ENCODE data around the gene PSMA1. TPM values are rescaled to one million over a fixed set of nuclear protein-coding genes. Genes with fewer than 3 reads are reported as not detected.

Gene PSMA1
- total RNA-seq, 2 experiments from 2014 or later, result 171 to 173 TPM

DNA sequence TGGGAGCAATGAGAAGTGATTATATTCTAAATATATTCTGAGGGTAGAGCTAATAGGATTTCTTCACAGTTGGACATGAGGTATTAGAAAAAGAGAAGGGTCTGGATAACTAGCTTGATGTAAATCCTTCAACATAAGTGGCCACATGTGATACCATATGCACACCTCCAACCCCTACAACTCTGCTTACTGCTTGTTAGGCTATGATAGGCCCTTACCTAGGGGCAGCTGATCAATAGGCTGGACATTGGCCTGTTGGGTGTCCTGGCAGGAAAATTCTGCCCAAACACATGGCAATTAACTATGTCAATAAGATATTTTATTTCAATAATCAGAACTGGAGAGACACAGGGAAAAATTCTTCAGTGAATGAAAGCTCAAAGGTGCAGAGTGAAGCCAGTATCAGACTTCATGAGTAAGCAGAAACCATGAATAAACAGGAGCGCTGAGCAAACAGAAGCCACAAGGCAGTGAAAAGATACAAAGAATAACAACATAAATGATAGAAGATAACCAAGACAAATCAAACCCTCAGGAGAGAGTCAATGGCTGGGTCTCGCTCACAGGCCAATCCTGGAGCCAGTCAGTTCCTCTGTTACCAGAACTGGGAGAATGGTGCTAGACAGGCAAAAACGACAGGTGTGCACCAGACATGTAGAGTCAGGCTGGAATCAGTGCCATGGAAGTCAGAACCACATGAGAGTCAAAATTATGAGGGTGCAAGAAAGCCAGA lies 46.3 kb upstream of the PSMA1 start:
- no TSS peak for BruUV-seq (replicated peaks)
- H3K36me3 ChIP-seq (ENCODE audit: insufficient read depth, low read length), result no peaks in the 10 kb centered on the region
- H3K4me1 ChIP-seq (ENCODE audit: insufficient read depth, low read length, poor library complexity, severe bottlenecking), result no peaks in the 10 kb centered on the region
- TF ChIP-seq EZH2phosphoT487 (IDR thresholded peaks at IDR 0.05; ENCODE audit: borderline replicate concordance, low read depth, low read length) (no peak), CTCF (conservative IDR thresholded peaks at IDR 0.05; ENCODE audit: low read length) (no peak)
- 0 out of 2 replicates have a peak overlapping the region, but pooled peaks have one; percentile 22 for H2AFZ ChIP-seq (ENCODE audit: low read length)
- no peaks in the 10 kb centered on the region for H3K9me3 ChIP-seq (ENCODE audit: low read length)
- intact Hi-C loops (cut with micrococcal nuclease; ENCODE audit: unreplicated experiment), result no loop called here
- no peaks in the 10 kb centered on the region for H3K9me2 ChIP-seq (ENCODE audit: insufficient read depth, low read length)
- no peak overlapping the region for H3K4me2 ChIP-seq (ENCODE audit: low read length)
- H3K79me2 ChIP-seq (ENCODE audit: insufficient read depth, low read depth, low read length), result no peaks in the 10 kb centered on the region
- H3K4me3 ChIP-seq (ENCODE audit: low read depth, low read length, poor library complexity, severe bottlenecking), result no peak overlapping the region
- H4K20me1 ChIP-seq (ENCODE audit: insufficient read depth, low read length), result no peaks in the 10 kb centered on the region
- ChIA-PET CTCF (ENCODE audit: unreplicated experiment) (no interaction called here), POLR2A (interaction anchor here (0.7 to 3.2 kb wide), 3 partner anchors 8 to 17 kb away, joined by 3 to 13 read pairs (median 7); no protein-coding TSS in a partner anchor)
- no peak for DNase-seq (ENCODE audit: low spot score)
- no peak overlapping the region for H3K27ac ChIP-seq (ENCODE audit: low read depth, low read length, poor library complexity, severe bottlenecking)

- BruUV-seq (replicated peaks), result no TSS peak
- ChIA-PET CTCF (ENCODE audit: unreplicated experiment) (no interaction called here), POLR2A (interaction anchor here (0.8 to 3.2 kb wide), 5 partner anchors 7 to 20 kb away, joined by 4 to 13 read pairs (median 7); no protein-coding TSS in a partner anchor)
- H3K4me1 ChIP-seq (ENCODE audit: insufficient read depth, low read length, poor library complexity, severe bottlenecking), result no peaks in the 10 kb centered on the region
- intact Hi-C loops (cut with micrococcal nuclease; ENCODE audit: unreplicated experiment), result no loop called here
- H3K27ac ChIP-seq (ENCODE audit: low read depth, low read length, poor library complexity, severe bottlenecking), result no peak overlapping the region
- no peak for TF ChIP-seq EZH2phosphoT487 (IDR thresholded peaks at IDR 0.05; ENCODE audit: borderline replicate concordance, low read depth, low read length)
- no peak for TF ChIP-seq CTCF (conservative IDR thresholded peaks at IDR 0.05; ENCODE audit: low read length)
- no peaks in the 10 kb centered on the region for H3K9me3 ChIP-seq (ENCODE audit: low read length)
- H4K20me1 ChIP-seq (ENCODE audit: insufficient read depth, low read length), result no peaks in the 10 kb centered on the region
- no peaks in the 10 kb centered on the region for H3K79me2 ChIP-seq (ENCODE audit: insufficient read depth, low read depth, low read length)
- no peak overlapping the region for H3K4me2 ChIP-seq (ENCODE audit: low read length)
- H3K9me2 ChIP-seq (ENCODE audit: insufficient read depth, low read length), result no peaks in the 10 kb centered on the region
- no peak overlapping the region for H2AFZ ChIP-seq (ENCODE audit: low read length)
- no peaks in the 10 kb centered on the region for H3K36me3 ChIP-seq (ENCODE audit: insufficient read depth, low read length)
- H3K4me3 ChIP-seq (ENCODE audit: low read depth, low read length, poor library complexity, severe bottlenecking), result no peak overlapping the region
- no peak for DNase-seq (ENCODE audit: low spot score)
Measured at GRCh38 chr11:14565845-14566244, 45.7 kb upstream of the PSMA1 start.

- Histone ChIP-seq H3K79me2 (ENCODE audit: insufficient read depth, low read depth, low read length) (no peaks in the 10 kb centered on the region), H3K4me3 (ENCODE audit: low read depth, low read length, poor library complexity, severe bottlenecking) (no peak overlapping the region), H3K9me3 (ENCODE audit: low read length) (no peaks in the 10 kb centered on the region), H3K36me3 (ENCODE audit: insufficient read depth, low read length) (no peaks in the 10 kb centered on the region), H2AFZ (ENCODE audit: low read length) (no peak overlapping the region), H3K4me2 (ENCODE audit: low read length) (no peak overlapping the region), H4K20me1 (ENCODE audit: insufficient read depth, low read length) (no peaks in the 10 kb centered on the region), H3K4me1 (ENCODE audit: insufficient read depth, low read length, poor library complexity, severe bottlenecking) (no peaks in the 10 kb centered on the region), H3K9me2 (ENCODE audit: insufficient read depth, low read length) (no peaks in the 10 kb centered on the region), H3K27ac (ENCODE audit: low read depth, low read length, poor library complexity, severe bottlenecking) (no peak overlapping the region)
- ChIA-PET POLR2A (interaction anchor here (0.8 to 1.1 kb wide), 2 partner anchors 38 to 71 kb away, joined by 3 read pairs; no protein-coding TSS in a partner anchor), CTCF (ENCODE audit: unreplicated experiment) (no interaction called here)
- DNase-seq (ENCODE audit: low spot score), result no peak
- intact Hi-C loops (cut with micrococcal nuclease; ENCODE audit: unreplicated experiment), result no loop called here
- BruUV-seq (replicated peaks), result no TSS peak
- TF ChIP-seq CTCF (conservative IDR thresholded peaks at IDR 0.05; ENCODE audit: low read length) (no peak), EZH2phosphoT487 (IDR thresholded peaks at IDR 0.05; ENCODE audit: borderline replicate concordance, low read depth, low read length) (no peak)
Measured at GRCh38 chr11:14555818-14556217, 35.6 kb upstream of the PSMA1 start.

Measured in OCI-LY7 (cell line).